Peyer's patch (tissue), 4 donors: ENCODE measurements around the gene ZNF213. TPM values are rescaled to one million over a fixed set of nuclear protein-coding genes. Genes with fewer than 3 reads are reported as not detected.
"Not testable (repeated sequence)": the region's sequence is repeated elsewhere in the genome, so short reads cannot be mapped to it uniquely, and the experiment has no call there.

Source experiments
- DNase-seq, 3 donors: peaks; one replicate each; pipeline ENCODE4 v3.0.0-alpha.2; 2017 to 2019
- H3K27ac ChIP-seq, 4 donors: fragments of 200-600 bp; sonication (generic); one replicate each; pipeline ENCODE4 v1.5.1; 2016 to 2019
- H3K27me3 ChIP-seq, 2 donors: fragments of 200-600 bp; sonication (generic); one replicate each; pipeline ENCODE4 v1.5.1; 2019
- H3K36me3 ChIP-seq, 3 donors: fragments of 200-600 bp; sonication (generic); one replicate each; pipeline ENCODE4 v1.5.1; 2016 to 2019
- H3K4me1 ChIP-seq, 4 donors: fragments of 200-600 bp; sonication (generic); one replicate each; pipeline ENCODE4 v1.5.1; 2016 to 2019
- H3K4me3 ChIP-seq, 4 donors: fragments of 200-600 bp; sonication (generic); 1 replicate in 3 of 4; 2 replicates in 1 of 4; pipeline ENCODE4 v1.5.1; 2016 to 2019; ENCODE audit warnings: mild to moderate bottlenecking in 1 of 4
- H3K9me3 ChIP-seq, 4 donors: fragments of 200-600 bp; sonication (generic); one replicate each; pipeline ENCODE4 v1.5.1; 2016 to 2019; ENCODE audit warnings: mild to moderate bottlenecking in 1 of 4
- CTCF ChIP-seq, 6 experiments: fragments of 450-650 bp in 4 of 6; fragments of 200-600 bp in 2 of 6; sonication (generic) in 1 of 6; IDR thresholded peaks; one replicate each; pipeline ENCODE4 v1.5.1; 2017 to 2019; ENCODE audit warnings: antibody characterized with exemption in 6 of 6, mild to moderate bottlenecking in 3 of 6, moderate library complexity in 1 of 6
- POLR2A ChIP-seq, 2 donors: fragments of 450-650 bp; IDR thresholded peaks; one replicate each; pipeline ENCODE4 v1.5.1; 2017; ENCODE audit warnings: antibody characterized with exemption in 2 of 2, mild to moderate bottlenecking in 2 of 2, moderate library complexity in 2 of 2
- total RNA-seq, 4 donors: library from RNA; depleted of rRNA; stranded (reverse); fragments of >200 nt; gene quantifications; one replicate each; pipeline ENCODE4 v1.1.0, GENCODE V29; 2016

ZNF213 gene
- total RNA-seq, 4 donors from 2014 or later, result 14.9 to 40.6 (median 18.4) TPM

GRCh38 chr16:3138342-3138741 lies 3.5 kb downstream of the ZNF213 start:
- Histone ChIP-seq H3K9me3 (no peaks in the 10 kb centered on the region), H3K36me3 (peaks cover 0 to 47% (median 0%) of the 10 kb centered on the region in 3 donors), H3K27me3 (no peaks in the 10 kb centered on the region), H3K4me1 (peaks cover 0 to 18% (median under 1%) of the 10 kb centered on the region in 4 donors), H3K27ac (no peak overlapping the region), H3K4me3 (no peak overlapping the region)
- no peak for DNase-seq
- TF ChIP-seq POLR2A (IDR thresholded peaks at IDR 0.05) (no peak), CTCF (IDR thresholded peaks at IDR 0.05) (no peak)

- no peak overlapping the region for H3K27ac ChIP-seq
- H3K27me3 ChIP-seq, result no peaks in the 10 kb centered on the region
- peaks cover 0 to 18% (median 1%) of the 10 kb centered on the region in 4 donors for H3K4me1 ChIP-seq
- H3K4me3 ChIP-seq, result no peak overlapping the region
- no peaks in the 10 kb centered on the region for H3K9me3 ChIP-seq
- DNase-seq, result no peak
- no peak for TF ChIP-seq POLR2A (IDR thresholded peaks at IDR 0.05)
- TF ChIP-seq CTCF (IDR thresholded peaks at IDR 0.05), result no peak
- peaks cover 0 to 47% (median 0%) of the 10 kb centered on the region in 3 donors for H3K36me3 ChIP-seq
Observed at GRCh38 chr16:3138823-3139426, 4.1 kb downstream of the ZNF213 start.

GRCh38 chr16:3139561-3139960 lies 4.7 kb downstream of the ZNF213 start:
- not testable (repeated sequence) for H3K27ac ChIP-seq, H3K27me3 ChIP-seq, H3K9me3 ChIP-seq, DNase-seq, H3K4me3 ChIP-seq
- Histone ChIP-seq H3K36me3 (peaks cover 0 to 47% (median 0%) of the 10 kb centered on the region in 3 donors), H3K4me1 (peaks cover 0 to 16% (median 1%) of the 10 kb centered on the region in 4 donors)

- DNase-seq, result no peak
- Histone ChIP-seq H3K27ac (no peak overlapping the region), H3K9me3 (no peaks in the 10 kb centered on the region), H3K4me1 (peaks cover 0 to 24% (median 1%) of the 10 kb centered on the region in 4 donors), H3K36me3 (peaks cover 0 to 47% (median 0%) of the 10 kb centered on the region in 3 donors), H3K27me3 (no peaks in the 10 kb centered on the region), H3K4me3 (no peak overlapping the region)
- TF ChIP-seq CTCF (IDR thresholded peaks at IDR 0.05), result no peak
Observed at GRCh38 chr16:3140603-3141427, 6.0 kb downstream of the ZNF213 start.

- Histone ChIP-seq H3K4me1 (peaks cover 0 to 20% (median 1%) of the 10 kb centered on the region in 4 donors), H3K9me3 (no peaks in the 10 kb centered on the region), H3K27ac (no peak overlapping the region), H3K27me3 (no peaks in the 10 kb centered on the region), H3K36me3 (peaks cover 0 to 47% (median 0%) of the 10 kb centered on the region in 3 donors), H3K4me3 (no peak overlapping the region)
- no peak for DNase-seq
- TF ChIP-seq POLR2A (IDR thresholded peaks at IDR 0.05) (no peak), CTCF (IDR thresholded peaks at IDR 0.05) (no peak)
Observed at GRCh38 chr16:3141781-3142311, 7.0 kb downstream of the ZNF213 start.

GRCh38 chr16:3142327-3142726 lies 7.5 kb downstream of the ZNF213 start:
- Histone ChIP-seq H3K27me3 (no peaks in the 10 kb centered on the region), H3K36me3 (peaks cover 0 to 47% (median 0%) of the 10 kb centered on the region in 3 donors), H3K4me1 (peaks cover 0 to 20% (median 1%) of the 10 kb centered on the region in 4 donors), H3K4me3 (no peak overlapping the region), H3K27ac (no peak overlapping the region), H3K9me3 (no peaks in the 10 kb centered on the region)
- no peak for DNase-seq
- TF ChIP-seq POLR2A (IDR thresholded peaks at IDR 0.05) (no peak), CTCF (IDR thresholded peaks at IDR 0.05) (no peak)
